Dedifferentiated amniotic fluid mesenchymal stem cell (primary cell): ENCODE results near the gene BABAM2.

Source experiments
- DNase-seq: peaks from one replicate; pipeline ENCODE4 v3.0.0-alpha.2; 2016; ENCODE audit errors: extremely low spot score

BABAM2 gene

GRCh38 chr2:28280619-28281018, 390.1 kb downstream of the BABAM2 start:
- DNase-seq = no peak

GRCh38 chr2:28281739-28282138, 391.2 kb downstream of the BABAM2 start:
- DNase-seq = no peak

- no peak for DNase-seq
Observed at GRCh38 chr2:28282248-28282647, 391.7 kb downstream of the BABAM2 start.

GRCh38 chr2:28282861-28283646, 392.5 kb downstream of the BABAM2 start:
- DNase-seq = no peak

GRCh38 chr2:28283861-28284260, 393.3 kb downstream of the BABAM2 start:
- DNase-seq = no peak

GRCh38 chr2:28286678-28287077, 396.1 kb downstream of the BABAM2 start:
- DNase-seq = no peak

GRCh38 chr2:28287256-28287915, 396.9 kb downstream of the BABAM2 start:
- no peak for DNase-seq

GRCh38 chr2:28288620-28289019, 398.1 kb downstream of the BABAM2 start:
- no peak for DNase-seq

GRCh38 chr2:28291811-28292440, 401.4 kb downstream of the BABAM2 start:
- no peak for DNase-seq

- no peak for DNase-seq
Observed at GRCh38 chr2:28292491-28292890, 402.0 kb downstream of the BABAM2 start.

GRCh38 chr2:28293416-28293815, 402.9 kb downstream of the BABAM2 start:
- DNase-seq = no peak

GRCh38 chr2:28294451-28294850, 403.9 kb downstream of the BABAM2 start:
- no peak for DNase-seq

GRCh38 chr2:28296243-28296642, 405.7 kb downstream of the BABAM2 start:
- no peak for DNase-seq

- no peak for DNase-seq
Observed at GRCh38 chr2:28296904-28297303, 406.4 kb downstream of the BABAM2 start.

- DNase-seq = no peak
Observed at GRCh38 chr2:28297531-28297930, 407.0 kb downstream of the BABAM2 start.

- no peak for DNase-seq
Observed at GRCh38 chr2:28298406-28298805, 407.9 kb downstream of the BABAM2 start.

GRCh38 chr2:28300485-28301341, 410.2 kb downstream of the BABAM2 start:
- peak; percentile 80 for DNase-seq

- DNase-seq = no peak
Observed at GRCh38 chr2:28305202-28305601, 414.7 kb downstream of the BABAM2 start.

- DNase-seq = no peak
Observed at GRCh38 chr2:28310107-28310506, 419.6 kb downstream of the BABAM2 start.

- no peak for DNase-seq
Observed at GRCh38 chr2:28311660-28312249, 421.2 kb downstream of the BABAM2 start.
